DND-41 (cell line): ENCODE measurements around the gene GCDH.

ENCODE experiments used
- EZH2 ChIP-seq: IDR thresholded peaks from 3 replicates; pipeline ENCODE4 v1.6.1; 2012; ENCODE audit warnings: borderline replicate concordance, low read depth, mild to moderate bottlenecking, moderate library complexity, low read length, inconsistent platforms; ENCODE audit not compliant: severe bottlenecking
- TF ChIP-seq, protein P1 (sequence below): IDR thresholded peaks from 2 replicates; pipeline ENCODE4 v1.5.1; 2012; ENCODE audit warnings: borderline replicate concordance, low read length, moderate library complexity, mild to moderate bottlenecking; ENCODE audit not compliant: poor library complexity, severe bottlenecking; ENCODE audit errors: extremely low read depth

DNA sequence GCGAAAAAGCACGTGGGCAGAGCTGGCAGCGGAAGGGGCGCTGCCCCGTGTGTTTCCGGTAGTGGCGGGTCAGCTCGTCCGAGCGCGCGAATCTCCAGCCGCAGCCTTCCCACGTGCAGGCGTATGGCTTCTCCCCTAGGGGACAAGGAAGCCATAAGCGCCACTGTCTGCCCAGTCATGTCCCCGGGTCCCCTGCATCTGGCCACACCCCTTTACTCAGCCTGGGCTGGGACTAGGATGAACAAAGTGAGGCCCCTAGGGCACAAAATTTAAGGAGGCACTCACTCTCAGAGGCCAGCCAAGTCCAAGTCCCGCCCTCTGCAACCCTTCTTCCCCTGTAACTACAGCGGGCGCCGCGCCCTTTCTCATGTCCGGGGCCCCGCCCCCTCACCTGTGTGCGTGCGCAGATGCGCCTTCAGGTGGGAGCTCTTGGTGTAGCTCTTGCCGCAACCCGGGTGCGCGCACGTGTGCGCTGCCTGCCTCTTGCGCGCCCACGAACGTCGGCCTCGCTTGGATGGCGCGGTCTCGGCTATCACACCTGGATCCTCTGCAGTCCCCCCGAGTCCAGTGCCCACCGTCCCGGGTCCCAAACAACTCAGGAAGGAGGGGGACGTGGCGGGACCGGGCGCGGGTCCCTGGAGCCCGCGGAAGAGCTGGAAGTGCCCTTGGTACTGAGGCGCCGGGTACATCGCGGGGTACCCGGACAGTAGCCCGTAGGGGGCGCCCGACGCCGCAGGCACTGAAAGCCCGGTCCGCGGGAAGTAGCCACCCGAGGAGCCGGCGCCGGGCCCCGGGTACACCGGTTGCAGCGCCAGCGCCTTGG is 5.8 kb upstream of the GCDH start:
- TF ChIP-seq EZH2: no peak
- TF ChIP-seq, protein P1, sequence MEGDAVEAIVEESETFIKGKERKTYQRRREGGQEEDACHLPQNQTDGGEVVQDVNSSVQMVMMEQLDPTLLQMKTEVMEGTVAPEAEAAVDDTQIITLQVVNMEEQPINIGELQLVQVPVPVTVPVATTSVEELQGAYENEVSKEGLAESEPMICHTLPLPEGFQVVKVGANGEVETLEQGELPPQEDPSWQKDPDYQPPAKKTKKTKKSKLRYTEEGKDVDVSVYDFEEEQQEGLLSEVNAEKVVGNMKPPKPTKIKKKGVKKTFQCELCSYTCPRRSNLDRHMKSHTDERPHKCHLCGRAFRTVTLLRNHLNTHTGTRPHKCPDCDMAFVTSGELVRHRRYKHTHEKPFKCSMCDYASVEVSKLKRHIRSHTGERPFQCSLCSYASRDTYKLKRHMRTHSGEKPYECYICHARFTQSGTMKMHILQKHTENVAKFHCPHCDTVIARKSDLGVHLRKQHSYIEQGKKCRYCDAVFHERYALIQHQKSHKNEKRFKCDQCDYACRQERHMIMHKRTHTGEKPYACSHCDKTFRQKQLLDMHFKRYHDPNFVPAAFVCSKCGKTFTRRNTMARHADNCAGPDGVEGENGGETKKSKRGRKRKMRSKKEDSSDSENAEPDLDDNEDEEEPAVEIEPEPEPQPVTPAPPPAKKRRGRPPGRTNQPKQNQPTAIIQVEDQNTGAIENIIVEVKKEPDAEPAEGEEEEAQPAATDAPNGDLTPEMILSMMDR: no peak
